ENCODE results near the gene HOXA6. TPM values are rescaled to one million over a fixed set of nuclear protein-coding genes. Genes with fewer than 3 reads are reported as not detected.

The HOXA6 gene
- total and polyA plus RNA-seq, 10 of the 15 experiments (the other 5 are each of a cell fraction or from before 2014, with no cell fraction given), result 0.08 TPM; not detected in 9

DNA sequence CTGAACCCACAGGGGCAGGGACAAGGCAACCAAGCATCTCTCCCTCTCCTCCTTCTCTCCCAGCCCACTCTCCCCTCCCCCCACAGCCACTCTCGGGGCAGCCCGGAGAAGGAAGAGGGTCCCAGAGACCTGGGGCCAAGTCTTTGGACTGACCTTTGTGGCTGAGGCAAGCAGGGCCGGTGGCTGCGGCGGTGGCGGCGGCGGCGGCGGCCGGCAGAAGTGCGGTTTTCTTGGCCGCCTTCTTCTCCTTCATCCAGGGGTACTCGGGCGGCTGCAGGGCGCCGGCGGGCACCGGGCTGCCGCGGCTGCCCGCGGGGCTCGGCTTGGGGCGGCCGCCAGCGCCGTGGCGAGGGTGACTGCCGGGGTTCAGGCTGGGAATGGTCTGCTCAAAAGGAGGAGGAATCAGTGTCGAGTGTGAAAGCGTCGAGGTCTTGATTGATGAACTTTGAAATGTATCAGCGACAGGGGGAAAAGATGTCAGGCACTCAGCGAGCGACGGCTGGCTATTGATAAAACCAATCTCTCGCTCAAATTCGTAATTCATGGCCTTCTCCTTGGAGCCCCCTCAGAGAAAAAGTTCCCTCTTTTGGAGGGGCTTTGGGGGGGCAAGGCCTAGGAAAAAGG is 45.5 kb downstream of the HOXA6 start:
- DNase-seq (ENCODE audit: low read depth, low spot score) (no peak), FAIRE-seq (no peak), ATAC-seq (no peak)
- ChIA-PET SMC1A (ENCODE audit: uncharacterized antibody, unreplicated experiment) (no interaction called here), POLR2A (no interaction called here), RAD21 (ENCODE audit: unreplicated experiment) (no interaction called here), CTCF (no interaction called here)
- intact Hi-C loops (cut with micrococcal nuclease; ENCODE audit: unreplicated experiment) (no loop called here), in situ Hi-C loops (cut with MboI) (no loop called here)
- H3K79me2 ChIP-seq (ENCODE audit: control insufficient read depth, insufficient read depth, low read length), result no peaks in the 10 kb centered on the region
- H2AFZ ChIP-seq (ENCODE audit: control insufficient read depth, low read depth, low read length), result no peak overlapping the region
- 41% methylated on average over 30 of the region's 39 CpGs for WGBS (ENCODE audit: insufficient coverage, insufficient replicate concordance, low lambda C conversion rate, missing lambda C conversion rate)
- no peaks in the 10 kb centered on the region for H3K36me3 ChIP-seq (ENCODE audit: control insufficient read depth in 2 of 2, insufficient read depth in 2 of 2, low read length in 1 of 2)
- H3K9ac ChIP-seq (ENCODE audit: control insufficient read depth, insufficient read depth, low read length), result no peak overlapping the region
- no peaks in the 10 kb centered on the region; the same call in 2 of the 3 replicates for H3K9me3 ChIP-seq (replicated peaks; ENCODE audit: control insufficient read depth, insufficient read depth, low read length)
- H4K20me1 ChIP-seq (ENCODE audit: control insufficient read depth, insufficient read depth), result no peaks in the 10 kb centered on the region
- H3K4me2 ChIP-seq (ENCODE audit: control insufficient read depth, insufficient read depth), result no peak overlapping the region
- BruUV-seq (replicated peaks), result no TSS peak
- H3K4me1 ChIP-seq (ENCODE audit: control insufficient read depth, insufficient read depth, low read length), result peaks cover 4% of the 10 kb centered on the region
- no peak overlapping the region for H3K4me3 ChIP-seq
- no peak overlapping the region for H3K27ac ChIP-seq (ENCODE audit: control insufficient read depth, insufficient read depth)
- peaks cover 4% of the 10 kb centered on the region in 2 experiments for H3K27me3 ChIP-seq (replicated peaks in 1 of 2; ENCODE audit: control insufficient read depth in 2 of 2, insufficient read depth in 2 of 2, low read length in 1 of 2)
- TF ChIP-seq, protein P1, sequence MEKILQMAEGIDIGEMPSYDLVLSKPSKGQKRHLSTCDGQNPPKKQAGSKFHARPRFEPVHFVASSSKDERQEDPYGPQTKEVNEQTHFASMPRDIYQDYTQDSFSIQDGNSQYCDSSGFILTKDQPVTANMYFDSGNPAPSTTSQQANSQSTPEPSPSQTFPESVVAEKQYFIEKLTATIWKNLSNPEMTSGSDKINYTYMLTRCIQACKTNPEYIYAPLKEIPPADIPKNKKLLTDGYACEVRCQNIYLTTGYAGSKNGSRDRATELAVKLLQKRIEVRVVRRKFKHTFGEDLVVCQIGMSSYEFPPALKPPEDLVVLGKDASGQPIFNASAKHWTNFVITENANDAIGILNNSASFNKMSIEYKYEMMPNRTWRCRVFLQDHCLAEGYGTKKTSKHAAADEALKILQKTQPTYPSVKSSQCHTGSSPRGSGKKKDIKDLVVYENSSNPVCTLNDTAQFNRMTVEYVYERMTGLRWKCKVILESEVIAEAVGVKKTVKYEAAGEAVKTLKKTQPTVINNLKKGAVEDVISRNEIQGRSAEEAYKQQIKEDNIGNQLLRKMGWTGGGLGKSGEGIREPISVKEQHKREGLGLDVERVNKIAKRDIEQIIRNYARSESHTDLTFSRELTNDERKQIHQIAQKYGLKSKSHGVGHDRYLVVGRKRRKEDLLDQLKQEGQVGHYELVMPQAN (conservative IDR thresholded peaks at IDR 0.05), result no peak
- no peak for TF ChIP-seq PAX5 (IDR thresholded peaks at IDR 0.05; ENCODE audit: borderline replicate concordance, low read depth, low read length)
- TF ChIP-seq, protein P2, sequence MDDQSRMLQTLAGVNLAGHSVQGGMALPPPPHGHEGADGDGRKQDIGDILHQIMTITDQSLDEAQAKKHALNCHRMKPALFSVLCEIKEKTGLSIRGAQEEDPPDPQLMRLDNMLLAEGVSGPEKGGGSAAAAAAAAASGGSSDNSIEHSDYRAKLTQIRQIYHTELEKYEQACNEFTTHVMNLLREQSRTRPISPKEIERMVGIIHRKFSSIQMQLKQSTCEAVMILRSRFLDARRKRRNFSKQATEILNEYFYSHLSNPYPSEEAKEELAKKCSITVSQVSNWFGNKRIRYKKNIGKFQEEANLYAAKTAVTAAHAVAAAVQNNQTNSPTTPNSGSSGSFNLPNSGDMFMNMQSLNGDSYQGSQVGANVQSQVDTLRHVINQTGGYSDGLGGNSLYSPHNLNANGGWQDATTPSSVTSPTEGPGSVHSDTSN (IDR thresholded peaks at IDR 0.05; ENCODE audit: insufficient replicate concordance, low read depth, low read length), result no peak
- TF ChIP-seq RCOR1 (conservative IDR thresholded peaks at IDR 0.05; ENCODE audit: low read depth, low read length), result no peak
- TF ChIP-seq SIX5 (IDR thresholded peaks at IDR 0.05; ENCODE audit: low read depth, low read length, severe bottlenecking), result no peak
- no peak for TF ChIP-seq SIN3A (IDR thresholded peaks at IDR 0.05; ENCODE audit: low read depth, low read length)
- no peak for TF ChIP-seq RAD51 (IDR thresholded peaks at IDR 0.05)
- no peak for TF ChIP-seq IKZF2 (IDR thresholded peaks at IDR 0.05)
- TF ChIP-seq HSF1 (IDR thresholded peaks at IDR 0.05; ENCODE audit: low read depth, low read length), result no peak
- TF ChIP-seq, protein P3, sequence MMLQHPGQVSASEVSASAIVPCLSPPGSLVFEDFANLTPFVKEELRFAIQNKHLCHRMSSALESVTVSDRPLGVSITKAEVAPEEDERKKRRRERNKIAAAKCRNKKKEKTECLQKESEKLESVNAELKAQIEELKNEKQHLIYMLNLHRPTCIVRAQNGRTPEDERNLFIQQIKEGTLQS (IDR thresholded peaks at IDR 0.05; ENCODE audit: borderline replicate concordance, extremely low read depth, low read depth, low read length), result no peak
- no peak for TF ChIP-seq RUNX3 (IDR thresholded peaks at IDR 0.05; ENCODE audit: low read length)
- no peak for TF ChIP-seq NR2C2 (IDR thresholded peaks at IDR 0.05; ENCODE audit: borderline replicate concordance, control insufficient read depth, insufficient read length, low read depth)
- no peak for TF ChIP-seq MYB (IDR thresholded peaks at IDR 0.05; ENCODE audit: borderline replicate concordance, low read depth, low read length)
- TF ChIP-seq NR2C1 (IDR thresholded peaks at IDR 0.05), result no peak
- TF ChIP-seq ZNF592 (IDR thresholded peaks at IDR 0.05), result no peak
- no peak for TF ChIP-seq HDAC2 (IDR thresholded peaks at IDR 0.05)

Data from GM12878 (cell line).